ENCODE data around the gene TYW1.
"Not testable (repeated sequence)": the region's sequence is repeated elsewhere in the genome, so short reads cannot be mapped to it uniquely, and the experiment has no call there.

GRCh38 chr7:67120491-67120890 is 123.9 kb downstream of the TYW1 start:
- TF ChIP-seq, protein P1, sequence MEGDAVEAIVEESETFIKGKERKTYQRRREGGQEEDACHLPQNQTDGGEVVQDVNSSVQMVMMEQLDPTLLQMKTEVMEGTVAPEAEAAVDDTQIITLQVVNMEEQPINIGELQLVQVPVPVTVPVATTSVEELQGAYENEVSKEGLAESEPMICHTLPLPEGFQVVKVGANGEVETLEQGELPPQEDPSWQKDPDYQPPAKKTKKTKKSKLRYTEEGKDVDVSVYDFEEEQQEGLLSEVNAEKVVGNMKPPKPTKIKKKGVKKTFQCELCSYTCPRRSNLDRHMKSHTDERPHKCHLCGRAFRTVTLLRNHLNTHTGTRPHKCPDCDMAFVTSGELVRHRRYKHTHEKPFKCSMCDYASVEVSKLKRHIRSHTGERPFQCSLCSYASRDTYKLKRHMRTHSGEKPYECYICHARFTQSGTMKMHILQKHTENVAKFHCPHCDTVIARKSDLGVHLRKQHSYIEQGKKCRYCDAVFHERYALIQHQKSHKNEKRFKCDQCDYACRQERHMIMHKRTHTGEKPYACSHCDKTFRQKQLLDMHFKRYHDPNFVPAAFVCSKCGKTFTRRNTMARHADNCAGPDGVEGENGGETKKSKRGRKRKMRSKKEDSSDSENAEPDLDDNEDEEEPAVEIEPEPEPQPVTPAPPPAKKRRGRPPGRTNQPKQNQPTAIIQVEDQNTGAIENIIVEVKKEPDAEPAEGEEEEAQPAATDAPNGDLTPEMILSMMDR (IDR thresholded peaks at IDR 0.05): not testable (repeated sequence)
- not testable (repeated sequence) for TF ChIP-seq POLR2A (IDR thresholded peaks at IDR 0.05)
